ENCODE data around the gene NUP93.
"Not testable (repeated sequence)": the region's sequence is repeated elsewhere in the genome, so short reads cannot be mapped to it uniquely, and the experiment has no call there.

The NUP93 gene

GRCh38 chr16:56732366-56732765, 2.4 kb downstream of the NUP93 start:
- TF ChIP-seq, protein P1, sequence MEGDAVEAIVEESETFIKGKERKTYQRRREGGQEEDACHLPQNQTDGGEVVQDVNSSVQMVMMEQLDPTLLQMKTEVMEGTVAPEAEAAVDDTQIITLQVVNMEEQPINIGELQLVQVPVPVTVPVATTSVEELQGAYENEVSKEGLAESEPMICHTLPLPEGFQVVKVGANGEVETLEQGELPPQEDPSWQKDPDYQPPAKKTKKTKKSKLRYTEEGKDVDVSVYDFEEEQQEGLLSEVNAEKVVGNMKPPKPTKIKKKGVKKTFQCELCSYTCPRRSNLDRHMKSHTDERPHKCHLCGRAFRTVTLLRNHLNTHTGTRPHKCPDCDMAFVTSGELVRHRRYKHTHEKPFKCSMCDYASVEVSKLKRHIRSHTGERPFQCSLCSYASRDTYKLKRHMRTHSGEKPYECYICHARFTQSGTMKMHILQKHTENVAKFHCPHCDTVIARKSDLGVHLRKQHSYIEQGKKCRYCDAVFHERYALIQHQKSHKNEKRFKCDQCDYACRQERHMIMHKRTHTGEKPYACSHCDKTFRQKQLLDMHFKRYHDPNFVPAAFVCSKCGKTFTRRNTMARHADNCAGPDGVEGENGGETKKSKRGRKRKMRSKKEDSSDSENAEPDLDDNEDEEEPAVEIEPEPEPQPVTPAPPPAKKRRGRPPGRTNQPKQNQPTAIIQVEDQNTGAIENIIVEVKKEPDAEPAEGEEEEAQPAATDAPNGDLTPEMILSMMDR (IDR thresholded peaks at IDR 0.05; ENCODE audit: low read length, missing control alignments), result no peak
- H3K4me3 ChIP-seq (replicated peaks; ENCODE audit: low read depth, low read length), result no peak overlapping the region

GRCh38 chr16:56732832-56733231, 2.9 kb downstream of the NUP93 start:
- no peak for DNase-seq (ENCODE audit: low read depth)
- TF ChIP-seq, protein P1 (IDR thresholded peaks at IDR 0.05; ENCODE audit: low read length, missing control alignments), result no peak

More at GRCh38 chr16:56732366-56732765, 2.4 kb downstream of the NUP93 start:
- no peak for DNase-seq (ENCODE audit: low read depth)

GRCh38 chr16:56734429-56734828, 4.5 kb downstream of the NUP93 start:
- DNase-seq (ENCODE audit: low read depth), result no peak
- TF ChIP-seq, protein P1 (IDR thresholded peaks at IDR 0.05; ENCODE audit: low read length, missing control alignments), result no peak
- H3K4me3 ChIP-seq (replicated peaks; ENCODE audit: low read depth, low read length), result no peak overlapping the region

More at GRCh38 chr16:56732832-56733231, 2.9 kb downstream of the NUP93 start:
- H3K4me3 ChIP-seq (replicated peaks; ENCODE audit: low read depth, low read length), result no peak overlapping the region

GRCh38 chr16:56736476-56736875, 6.5 kb downstream of the NUP93 start:
- H3K4me3 ChIP-seq (replicated peaks; ENCODE audit: low read depth, low read length), result no peak overlapping the region
- TF ChIP-seq, protein P1 (IDR thresholded peaks at IDR 0.05; ENCODE audit: low read length, missing control alignments), result no peak
- DNase-seq (ENCODE audit: low read depth), result no peak

- TF ChIP-seq, protein P1 (IDR thresholded peaks at IDR 0.05; ENCODE audit: low read length, missing control alignments), result no peak
- DNase-seq (ENCODE audit: low read depth), result no peak
- no peak overlapping the region for H3K4me3 ChIP-seq (replicated peaks; ENCODE audit: low read depth, low read length)
Measured at GRCh38 chr16:56737539-56737938, 7.6 kb downstream of the NUP93 start.

GRCh38 chr16:56738221-56738620, 8.3 kb downstream of the NUP93 start:
- no peak for DNase-seq (ENCODE audit: low read depth)
- no peak overlapping the region for H3K4me3 ChIP-seq (replicated peaks; ENCODE audit: low read depth, low read length)
- TF ChIP-seq, protein P1 (IDR thresholded peaks at IDR 0.05; ENCODE audit: low read length, missing control alignments), result no peak

- not testable (repeated sequence) for H3K4me3 ChIP-seq (replicated peaks; ENCODE audit: low read depth, low read length); DNase-seq (ENCODE audit: low read depth)
Measured at GRCh38 chr16:56739378-56739777, 9.4 kb downstream of the NUP93 start.
